IMR-90 (cell line): ENCODE data around the gene EEF1AKMT2. TPM values are rescaled to one million over a fixed set of nuclear protein-coding genes. Genes with fewer than 3 reads are reported as not detected.

Experiments
- ATAC-seq: fragments of 200-7000 bp; cut with Tn5 transposase; 2 replicates; pipeline ENCODE4 v1.9.1; 2020; ENCODE audit warnings: low read depth, mild to moderate bottlenecking, moderate library complexity
- BruUV-seq: library from RNA; stranded (reverse); fragments of 400-500 nt; replicated peaks from 2 replicates; lab custom pipeline; 2021; lab: Mats Ljungman, UMichigan
- CTCF ChIA-PET: fragments of 300-600 bp; formaldehyde crosslinking; extraction: SDS; loops from one replicate; lab custom pipeline; 2021; ENCODE audit warnings: antibody characterized with exemption; lab: Yijun Ruan, JAX
- POLR2A ChIA-PET: fragments of 300-600 bp; sonication (Branson Sonifier 250); formaldehyde crosslinking; loops from one replicate; lab custom pipeline; 2022; ENCODE audit warnings: antibody characterized with exemption; ENCODE audit not compliant: unreplicated experiment; lab: Charles Lee
- DNase-seq: peaks from one replicate; pipeline ENCODE4 v3.0.0; 2013
- H2AFZ ChIP-seq: replicated peaks from 2 replicates; pipeline ENCODE3; 2013; ENCODE audit warnings: low read length, mild to moderate bottlenecking; ENCODE audit not compliant: poor library complexity
- H2AK5ac ChIP-seq: 2 replicates; pipeline ENCODE4 v1.6.1; 2013; ENCODE audit warnings: low read depth, low read length, inconsistent platforms
- H2AK9ac ChIP-seq: replicated peaks from 2 replicates; pipeline ENCODE3; 2013; ENCODE audit warnings: mild to moderate bottlenecking, low read depth, low read length, moderate library complexity; ENCODE audit not compliant: poor library complexity
- H2BK120ac ChIP-seq: 2 replicates; pipeline ENCODE4 v1.6.1; 2013; ENCODE audit warnings: low read depth, low read length, inconsistent platforms
- H2BK15ac ChIP-seq: 3 replicates; pipeline ENCODE4 v1.6.1; 2013; ENCODE audit warnings: low read depth, low read length, inconsistent platforms
- H2BK20ac ChIP-seq: 2 replicates; pipeline ENCODE4 v1.6.1; 2013; ENCODE audit warnings: low read depth, mild to moderate bottlenecking, inconsistent platforms, low read length, moderate library complexity
- H2BK5ac ChIP-seq: 2 replicates; pipeline ENCODE4 v1.6.1; 2013; ENCODE audit warnings: mild to moderate bottlenecking, low read depth, low read length, inconsistent platforms; ENCODE audit not compliant: poor library complexity, severe bottlenecking
- H3K14ac ChIP-seq: replicated peaks from 2 replicates; pipeline ENCODE4 v1.6.1; 2013; ENCODE audit warnings: low read depth, low read length, inconsistent platforms
- H3K18ac ChIP-seq: 2 replicates; pipeline ENCODE4 v1.6.1; 2013; ENCODE audit warnings: low read depth, low read length, control low read depth
- H3K23ac ChIP-seq: 2 replicates; pipeline ENCODE4 v1.6.1; 2013; ENCODE audit warnings: low read depth, low read length, inconsistent platforms
- H3K27ac ChIP-seq: 2 replicates; pipeline ENCODE4 v1.5.1; 2013; ENCODE audit warnings: mild to moderate bottlenecking, control low read depth, low read length; ENCODE audit not compliant: insufficient read depth
- H3K27me3 ChIP-seq: 2 replicates; pipeline ENCODE4 v1.6.1; 2013; ENCODE audit warnings: low read length; ENCODE audit not compliant: control insufficient read depth, insufficient read depth
- H3K36me3 ChIP-seq: 2 replicates; pipeline ENCODE4 v1.6.1; 2013; ENCODE audit warnings: low read length, mixed read lengths; ENCODE audit not compliant: control insufficient read depth, insufficient read depth
- H3K4ac ChIP-seq: 2 replicates; pipeline ENCODE4 v1.6.1; 2013; ENCODE audit warnings: low read depth, low read length, inconsistent platforms
- H3K4me1 ChIP-seq: 2 replicates; pipeline ENCODE4 v1.6.1; 2013; ENCODE audit warnings: low read length, mixed read lengths; ENCODE audit not compliant: control insufficient read depth, insufficient read depth
- H3K4me2 ChIP-seq: 2 replicates; pipeline ENCODE4 v1.6.1; 2013; ENCODE audit warnings: low read depth, mild to moderate bottlenecking, control low read depth, low read length, moderate library complexity
- H3K4me3 ChIP-seq: 2 replicates; pipeline ENCODE4 v1.5.1; 2013; ENCODE audit warnings: low read depth, mild to moderate bottlenecking, control low read depth, low read length, moderate library complexity; ENCODE audit not compliant: insufficient read depth
- H3K56ac ChIP-seq: 2 replicates; pipeline ENCODE4 v1.6.1; 2013; ENCODE audit warnings: low read length, inconsistent platforms; ENCODE audit not compliant: insufficient read depth; ENCODE audit errors: extremely low read depth
- H3K79me1 ChIP-seq, 2 experiments: 2 replicates each; pipeline ENCODE4 v1.6.1; 2013; ENCODE audit warnings: low read length in 2 of 2, inconsistent platforms in 1 of 2, low read depth in 1 of 2
- H3K9ac ChIP-seq: 2 replicates; pipeline ENCODE4 v1.6.1; 2013; ENCODE audit warnings: low read depth, low read length, control low read depth
- H3K9me1 ChIP-seq: 2 replicates; pipeline ENCODE4 v1.6.1; 2013; ENCODE audit warnings: low read length, inconsistent platforms; ENCODE audit not compliant: insufficient read depth
- H3K9me3 ChIP-seq: 2 replicates; pipeline ENCODE4 v1.6.1; 2013; ENCODE audit warnings: low read length; ENCODE audit not compliant: control insufficient read depth, insufficient read depth
- H4K20me1 ChIP-seq: 2 replicates; pipeline ENCODE4 v1.6.1; 2013; ENCODE audit warnings: low read length, inconsistent platforms; ENCODE audit not compliant: insufficient read depth
- H4K5ac ChIP-seq: 2 replicates; pipeline ENCODE4 v1.6.1; 2013; ENCODE audit warnings: mild to moderate bottlenecking, low read depth, low read length, control low read depth
- H4K8ac ChIP-seq, 2 experiments: 2 replicates each; pipeline ENCODE4 v1.6.1; 2013; ENCODE audit warnings: low read depth in 2 of 2, low read length in 2 of 2, control low read depth in 1 of 2, inconsistent platforms in 1 of 2
- H4K91ac ChIP-seq: 2 replicates; pipeline ENCODE4 v1.6.1; 2013; ENCODE audit warnings: low read depth, low read length, inconsistent platforms; ENCODE audit not compliant: insufficient read depth
- CTCF ChIP-seq: conservative IDR thresholded peaks from 2 replicates; pipeline ENCODE4 v1.5.1; 2012; ENCODE audit warnings: mild to moderate bottlenecking, low read depth, low read length, improper control_type of control experiment
- FOS ChIP-seq: fragments of 150-350 bp; IDR thresholded peaks from 2 replicates; pipeline ENCODE4 v1.6.1; 2016; ENCODE audit warnings: low read depth, low read length
- WGBS, 2 experiments: methylation state at CpG; one replicate each; pipeline versions ENCODE4 v1.1.5 to v1.1.7; 2013; ENCODE audit warnings: missing lambda C conversion rate in 2 of 2; ENCODE audit not compliant: insufficient read length in 1 of 2; ENCODE audit errors: extremely low coverage in 2 of 2; 5-methylcytosine and 5-hydroxymethylcytosine counted together
- dilution Hi-C: fragments of 300-500 bp; cut with HindIII; formaldehyde crosslinking; loops from one replicate; pipeline ENCODE4 v1.14.3; 2018; ENCODE audit warnings: low sequenced_read_pairs; ENCODE audit not compliant: unreplicated experiment
- in situ Hi-C: fragments of 300-500 bp; cut with MboI; formaldehyde crosslinking; loops from 3 replicates; pipeline ENCODE4 v1.14.3; 2019; ENCODE audit warnings: low sequenced_read_pairs, inconsistent platforms, mixed read lengths
- intact Hi-C: fragments of 100-400 bp; cut with micrococcal nuclease; formaldehyde crosslinking; loops from 2 replicates; pipeline ENCODE4 v1.10.0; 2022
- polyA plus RNA-seq, 3 experiments: library from polyadenylated mRNA; depleted of rRNA; stranded (reverse); fragments of >200 nt; gene quantifications; 2 replicates each; pipeline ENCODE4 v1.2.3, GENCODE V29; 2012; ENCODE audit warnings: low replicate concordance in 1 of 3
- total RNA-seq: library from RNA; depleted of rRNA; stranded (reverse); fragments of >200 nt; gene quantifications from 2 replicates; pipeline ENCODE4 v1.2.3, GENCODE V29; 2012

The EEF1AKMT2 gene
- total and polyA plus RNA-seq, 2 of the 4 experiments (the other 2 are of a cell fraction): 9.7 to 12.7 TPM

GRCh38 chr10:124763267-124763666 lies 28.4 kb downstream of the EEF1AKMT2 start:
- no peak overlapping the region for H3K9ac ChIP-seq
- intact Hi-C loops (no loop called here), dilution Hi-C loops (no loop called here), in situ Hi-C loops (no loop called here)
- TF ChIP-seq FOS: no peak
- no peak for TF ChIP-seq CTCF
- no peak overlapping the region for H3K14ac ChIP-seq
- no peak overlapping the region for H2AFZ ChIP-seq
- DNase-seq (peak; percentile 48), ATAC-seq (peak; percentile 44)
- POLR2A ChIA-PET: no interaction called here
- H3K23ac ChIP-seq: no peak overlapping the region
- no peak overlapping the region for H4K8ac ChIP-seq
- peaks cover 2% of the 10 kb centered on the region for H3K4me1 ChIP-seq
- H4K20me1 ChIP-seq: no peaks in the 10 kb centered on the region
- H2AK5ac ChIP-seq: no peak overlapping the region
- peaks cover 3 to 8% of the 10 kb centered on the region in 2 experiments for H3K79me1 ChIP-seq
- WGBS, 2 experiments: no CpG with 5 or more reads among the region's 1 CpG
- no peak overlapping the region for H2BK20ac ChIP-seq
- BruUV-seq: no TSS peak
- no peak overlapping the region for H3K56ac ChIP-seq
- no peak overlapping the region for H4K5ac ChIP-seq
- H2BK5ac ChIP-seq: no peak overlapping the region
- no peak overlapping the region for H2BK15ac ChIP-seq
- no peaks in the 10 kb centered on the region for H3K27me3 ChIP-seq
- H4K91ac ChIP-seq: no peak overlapping the region
- H3K9me3 ChIP-seq: no peaks in the 10 kb centered on the region
- H3K27ac ChIP-seq: no peak overlapping the region
- H3K18ac ChIP-seq: no peak overlapping the region
- no peak overlapping the region for H2AK9ac ChIP-seq
- H3K9me1 ChIP-seq: no peaks in the 10 kb centered on the region
- H3K4me2 ChIP-seq: no peak overlapping the region
- no peak overlapping the region for H3K4ac ChIP-seq
- no peak overlapping the region for H2BK120ac ChIP-seq
- CTCF ChIA-PET: no interaction called here
- no peak overlapping the region for H3K4me3 ChIP-seq
- H3K36me3 ChIP-seq: peaks cover 14% of the 10 kb centered on the region
